Natural killer cell (primary cell): ENCODE data around the gene KCND2. TPM values are rescaled to one million over a fixed set of nuclear protein-coding genes. Genes with fewer than 3 reads are reported as not detected.

Source experiments
- ATAC-seq, 3 donors: fragments of 150-1000 bp in 2 of 3; fragments of 200-7000 bp in 1 of 3; cut with Tn5 transposase; 1 replicate in 1 of 3; 2 replicates in 2 of 3; pipeline ENCODE4 v1.10.0; 2021; ENCODE audit warnings: mild to moderate bottlenecking in 2 of 3, moderate library complexity in 2 of 3
- DNase-seq, 2 donors: peaks; one replicate each; pipeline versions ENCODE4 v3.0.0 to v3.0.0-alpha.2; 2013 to 2021; ENCODE audit warnings: mixed read lengths in 1 of 2
- H3K27ac ChIP-seq: one replicate; pipeline ENCODE4 v1.5.1; 2013; ENCODE audit warnings: mild to moderate bottlenecking, low read length
- H3K27me3 ChIP-seq: one replicate; pipeline ENCODE4 v1.6.1; 2013; ENCODE audit warnings: low read length; ENCODE audit not compliant: control insufficient read depth, insufficient read depth
- H3K36me3 ChIP-seq: one replicate; pipeline ENCODE4 v1.6.1; 2013; ENCODE audit warnings: low read length; ENCODE audit not compliant: control insufficient read depth, insufficient read depth
- H3K4me1 ChIP-seq: one replicate; pipeline ENCODE4 v1.6.1; 2013; ENCODE audit warnings: low read length; ENCODE audit not compliant: control insufficient read depth, insufficient read depth
- H3K4me3 ChIP-seq: one replicate; pipeline ENCODE4 v1.5.1; 2013; ENCODE audit warnings: low read length
- H3K9me3 ChIP-seq: one replicate; pipeline ENCODE4 v1.6.1; 2013; ENCODE audit warnings: low read length; ENCODE audit not compliant: control insufficient read depth, insufficient read depth
- H3K27ac Mint-ChIP-seq, 2 donors: one replicate each; pipeline ENCODE4 v1.8.0; 2022; ENCODE audit warnings: mild to moderate bottlenecking in 2 of 2, mixed read lengths in 2 of 2, moderate library complexity in 1 of 2
- H3K27me3 Mint-ChIP-seq, 2 donors: one replicate each; pipeline ENCODE4 v1.8.0; 2022; ENCODE audit warnings: low read depth in 2 of 2, mixed read lengths in 2 of 2
- H3K36me3 Mint-ChIP-seq: one replicate; pipeline ENCODE4 v1.8.0; 2022; ENCODE audit warnings: mixed read lengths
- H3K4me1 Mint-ChIP-seq, 2 donors: one replicate each; pipeline ENCODE4 v1.8.0; 2022; ENCODE audit warnings: mixed read lengths in 2 of 2
- H3K4me3 Mint-ChIP-seq: one replicate; pipeline ENCODE4 v1.8.0; 2022; ENCODE audit warnings: mild to moderate bottlenecking, moderate library complexity, mixed read lengths
- H3K9me3 Mint-ChIP-seq, 2 donors: one replicate each; pipeline ENCODE4 v1.8.0; 2022; ENCODE audit warnings: mixed read lengths in 2 of 2
- WGBS: methylation state at CpG from one replicate; pipeline ENCODE4 v1.1.7; 2013; ENCODE audit warnings: missing lambda C conversion rate; ENCODE audit not compliant: insufficient coverage; 5-methylcytosine and 5-hydroxymethylcytosine counted together
- intact Hi-C: fragments of 100-400 bp; cut with micrococcal nuclease; formaldehyde crosslinking; loops from one replicate; pipeline ENCODE4 v1.14.2; 2022
- total RNA-seq, 4 donors: library from RNA; stranded (reverse); fragments of 120-200 nt in 1 of 4; gene quantifications; one replicate each; pipeline versions ENCODE4 v1.2.3 to v1.2.4, GENCODE V29; 2013 to 2022
- TF ChIP-seq, protein P1 (sequence below): fragments of 200-600 bp; IDR thresholded peaks from one replicate; pipeline ENCODE4 v1.8.0; 2022; ENCODE audit warnings: antibody characterized with exemption

KCND2 gene
- total RNA-seq, 3 donors from 2014 or later (not counting 1 experiment from before 2014, with no cell fraction given): not detected

DNA sequence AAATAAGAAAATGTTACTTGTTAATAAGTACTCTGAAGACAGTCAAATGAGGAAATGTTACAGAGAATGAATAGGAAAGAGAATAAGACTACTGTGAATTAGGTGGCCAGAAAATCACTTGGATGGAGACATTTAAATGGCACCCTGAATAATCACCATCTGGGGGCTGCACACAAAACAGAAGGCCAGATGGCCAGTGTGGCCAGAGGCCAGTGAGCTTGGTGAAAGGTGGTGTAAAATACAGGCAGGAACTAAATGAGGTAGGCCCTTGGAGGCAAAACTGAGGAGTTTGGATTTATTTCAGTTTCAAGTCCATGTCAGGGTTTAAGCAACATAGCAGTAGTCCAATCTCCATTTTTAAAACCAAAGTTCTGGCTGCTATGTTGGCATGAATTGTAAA, 458.3 kb downstream of the KCND2 start:
- Histone ChIP-seq H3K27me3 (no peaks in the 10 kb centered on the region), H3K4me1 (no peaks in the 10 kb centered on the region), H3K4me3 (no peak overlapping the region), H3K36me3 (no peaks in the 10 kb centered on the region), H3K27ac (no peak overlapping the region), H3K9me3 (no peaks in the 10 kb centered on the region)
- H3K4me3 Mint-ChIP-seq: no peak overlapping the region
- H3K27ac Mint-ChIP-seq: no peak overlapping the region
- H3K9me3 Mint-ChIP-seq: peaks cover 2 to 8% of the 10 kb centered on the region in 2 donors
- H3K4me1 Mint-ChIP-seq: no peaks in the 10 kb centered on the region
- no peak for DNase-seq
- peaks cover 0 to 3% of the 10 kb centered on the region in 2 donors for H3K27me3 Mint-ChIP-seq
- no peak for ATAC-seq
- TF ChIP-seq, protein P1, sequence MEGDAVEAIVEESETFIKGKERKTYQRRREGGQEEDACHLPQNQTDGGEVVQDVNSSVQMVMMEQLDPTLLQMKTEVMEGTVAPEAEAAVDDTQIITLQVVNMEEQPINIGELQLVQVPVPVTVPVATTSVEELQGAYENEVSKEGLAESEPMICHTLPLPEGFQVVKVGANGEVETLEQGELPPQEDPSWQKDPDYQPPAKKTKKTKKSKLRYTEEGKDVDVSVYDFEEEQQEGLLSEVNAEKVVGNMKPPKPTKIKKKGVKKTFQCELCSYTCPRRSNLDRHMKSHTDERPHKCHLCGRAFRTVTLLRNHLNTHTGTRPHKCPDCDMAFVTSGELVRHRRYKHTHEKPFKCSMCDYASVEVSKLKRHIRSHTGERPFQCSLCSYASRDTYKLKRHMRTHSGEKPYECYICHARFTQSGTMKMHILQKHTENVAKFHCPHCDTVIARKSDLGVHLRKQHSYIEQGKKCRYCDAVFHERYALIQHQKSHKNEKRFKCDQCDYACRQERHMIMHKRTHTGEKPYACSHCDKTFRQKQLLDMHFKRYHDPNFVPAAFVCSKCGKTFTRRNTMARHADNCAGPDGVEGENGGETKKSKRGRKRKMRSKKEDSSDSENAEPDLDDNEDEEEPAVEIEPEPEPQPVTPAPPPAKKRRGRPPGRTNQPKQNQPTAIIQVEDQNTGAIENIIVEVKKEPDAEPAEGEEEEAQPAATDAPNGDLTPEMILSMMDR: no peak
- no peaks in the 10 kb centered on the region for H3K36me3 Mint-ChIP-seq
- intact Hi-C loops: no loop called here

DNA sequence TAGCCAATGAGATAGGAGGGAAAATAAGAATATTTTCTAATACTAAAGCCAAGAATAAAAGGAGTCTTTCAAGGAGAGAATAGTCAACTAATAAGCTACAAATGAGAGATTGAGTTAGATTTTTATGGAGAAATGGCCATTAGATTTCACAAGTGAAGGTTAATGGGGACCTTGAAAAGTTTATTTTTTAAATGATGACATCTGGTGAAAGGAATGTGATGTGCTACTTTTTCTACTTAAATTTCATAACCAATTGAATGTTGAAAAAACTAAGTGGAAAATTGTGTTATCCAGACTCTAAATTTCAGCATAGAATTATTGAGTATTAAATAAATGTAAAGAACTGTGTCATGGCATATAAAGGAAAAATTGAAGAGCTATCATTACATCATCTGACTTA, 459.3 kb downstream of the KCND2 start:
- no peaks in the 10 kb centered on the region for H3K36me3 Mint-ChIP-seq
- H3K4me1 Mint-ChIP-seq: no peaks in the 10 kb centered on the region
- Histone ChIP-seq H3K9me3 (no peaks in the 10 kb centered on the region), H3K4me1 (no peaks in the 10 kb centered on the region), H3K27ac (no peak overlapping the region), H3K4me3 (no peak overlapping the region), H3K27me3 (no peaks in the 10 kb centered on the region), H3K36me3 (no peaks in the 10 kb centered on the region)
- ATAC-seq (no peak), DNase-seq (no peak)
- peaks cover 2 to 8% of the 10 kb centered on the region in 2 donors for H3K9me3 Mint-ChIP-seq
- no peak overlapping the region for H3K4me3 Mint-ChIP-seq
- no peak overlapping the region for H3K27ac Mint-ChIP-seq
- peaks cover 0 to 3% of the 10 kb centered on the region in 2 donors for H3K27me3 Mint-ChIP-seq
- TF ChIP-seq, protein P1: no peak
- intact Hi-C loops: no loop called here

GRCh38 chr7:120733143-120733542, 460.2 kb downstream of the KCND2 start:
- Mint-ChIP-seq H3K4me3 (no peak overlapping the region), H3K27ac (no peak overlapping the region), H3K4me1 (no peaks in the 10 kb centered on the region), H3K27me3 (no peaks in the 10 kb centered on the region), H3K36me3 (no peaks in the 10 kb centered on the region), H3K9me3 (peaks cover 2 to 5% of the 10 kb centered on the region in 2 donors)
- no peaks in the 10 kb centered on the region for H3K27me3 ChIP-seq
- no peaks in the 10 kb centered on the region for H3K4me1 ChIP-seq
- DNase-seq: no peak
- ATAC-seq: no peak
- no peaks in the 10 kb centered on the region for H3K9me3 ChIP-seq
- no peak overlapping the region for H3K27ac ChIP-seq
- TF ChIP-seq, protein P1: no peak
- no peak overlapping the region for H3K4me3 ChIP-seq
- H3K36me3 ChIP-seq: no peaks in the 10 kb centered on the region
- intact Hi-C loops: no loop called here
- 91% methylated on average over 3 of the region's 3 CpGs for WGBS

DNA sequence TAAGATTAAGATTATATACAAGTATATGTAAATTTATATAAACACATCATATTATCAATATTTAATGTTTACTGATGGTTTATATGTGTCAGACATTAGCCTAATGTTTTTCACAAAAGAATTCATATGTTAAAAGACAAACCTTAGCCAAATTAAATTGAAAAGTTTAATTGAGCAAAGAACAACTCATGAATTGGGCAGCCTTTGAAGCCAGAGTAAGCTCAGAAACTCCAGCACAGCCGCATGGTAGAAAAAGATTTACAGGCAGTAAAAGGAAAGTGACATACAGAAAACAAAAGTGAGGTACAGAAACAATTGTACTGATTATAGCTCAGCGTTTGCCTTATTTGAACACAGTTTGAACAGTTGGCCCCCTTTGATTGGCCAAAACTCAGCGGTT, 460.9 kb downstream of the KCND2 start:
- no peaks in the 10 kb centered on the region for H3K36me3 Mint-ChIP-seq
- no peaks in the 10 kb centered on the region for H3K9me3 ChIP-seq
- intact Hi-C loops: no loop called here
- WGBS: 83% methylated on average over 3 of the region's 3 CpGs
- H3K4me1 ChIP-seq: no peaks in the 10 kb centered on the region
- TF ChIP-seq, protein P1: no peak
- H3K27ac Mint-ChIP-seq: no peak overlapping the region
- peaks cover 2 to 5% of the 10 kb centered on the region in 2 donors for H3K9me3 Mint-ChIP-seq
- H3K27me3 ChIP-seq: no peaks in the 10 kb centered on the region
- ATAC-seq: no peak
- H3K4me3 Mint-ChIP-seq: no peak overlapping the region
- DNase-seq: no peak
- H3K36me3 ChIP-seq: no peaks in the 10 kb centered on the region
- H3K4me3 ChIP-seq: no peak overlapping the region
- no peak overlapping the region for H3K27ac ChIP-seq
- no peaks in the 10 kb centered on the region for H3K27me3 Mint-ChIP-seq
- H3K4me1 Mint-ChIP-seq: no peaks in the 10 kb centered on the region
